Measurements from ENCODE around the gene NEGR1. TPM values are rescaled to one million over a fixed set of nuclear protein-coding genes. Genes with fewer than 3 reads are reported as not detected.

The NEGR1 gene
- total RNA-seq, 6 donors from 2014 or later, result 3.1 to 14.7 (median 8.9) TPM

- Histone ChIP-seq H3K36me3 (no peaks in the 10 kb centered on the region), H3K4me3 (peak overlapping the region; percentile 30 to 76 (median 54)), H3K9me3 (no peaks in the 10 kb centered on the region), H3K4me1 (peaks cover 0 to 21% (median 7%) of the 10 kb centered on the region in 4 donors), H3K27ac (peak overlapping the region; percentile 58 to 86 (median 78)), H3K27me3 (no peaks in the 10 kb centered on the region)
- WGBS, 2 donors, result 0 to 4% methylated on average over 7 of the region's 7 CpGs
- DNase-seq, result no peak
- TF ChIP-seq CTCF (IDR thresholded peaks at IDR 0.05) (no peak), EP300 (IDR thresholded peaks at IDR 0.05) (no peak), POLR2AphosphoS5 (IDR thresholded peaks at IDR 0.05) (no peak), POLR2A (IDR thresholded peaks at IDR 0.05) (no peak)
- no peak for ATAC-seq (ENCODE audit: low FRiP score in 2 of 2)
These were observed 1.7 kb upstream of the NEGR1 start for GRCh38 chr1:72284084-72284347.

GRCh38 chr1:72283307-72284083 is 1.2 kb upstream of the NEGR1 start:
- H3K27me3 ChIP-seq, result no peaks in the 10 kb centered on the region
- DNase-seq (peak; percentile 75 to 94), ATAC-seq (ENCODE audit: low FRiP score in 2 of 2) (peak; percentile 89 to 93)
- peaks cover 0 to 21% (median 7%) of the 10 kb centered on the region in 4 donors for H3K4me1 ChIP-seq
- no peaks in the 10 kb centered on the region for H3K9me3 ChIP-seq
- H3K36me3 ChIP-seq, result no peaks in the 10 kb centered on the region
- 1% methylated on average over 37 to 52 of the region's 56 CpGs for WGBS, 2 donors
- peak overlapping the region; percentile 30 to 76 (median 54) for H3K4me3 ChIP-seq
- TF ChIP-seq CTCF (IDR thresholded peaks at IDR 0.05) (no peak), POLR2AphosphoS5 (IDR thresholded peaks at IDR 0.05) (peak in 1 of 2 donors; percentile 25), POLR2A (IDR thresholded peaks at IDR 0.05) (peak in 2 of 4 donors; percentile 29 to 49)
- peak overlapping the region; percentile 58 to 86 (median 78) for H3K27ac ChIP-seq

GRCh38 chr1:72283022-72283306 is 625 bp upstream of the NEGR1 start:
- TF ChIP-seq EP300 (IDR thresholded peaks at IDR 0.05) (no peak), POLR2AphosphoS5 (IDR thresholded peaks at IDR 0.05) (no peak), CTCF (IDR thresholded peaks at IDR 0.05) (no peak), POLR2A (IDR thresholded peaks at IDR 0.05) (no peak)
- DNase-seq (no peak), ATAC-seq (ENCODE audit: low FRiP score in 2 of 2) (peak in 1 of 2 donors; percentile 5)
- no peaks in the 10 kb centered on the region for H3K9me3 ChIP-seq
- H3K4me1 ChIP-seq, result peaks cover 0 to 21% (median 7%) of the 10 kb centered on the region in 4 donors
- H3K27me3 ChIP-seq, result no peaks in the 10 kb centered on the region
- H3K27ac ChIP-seq, result peak overlapping the region; percentile 58 to 86 (median 78)
- peak overlapping the region; percentile 3 to 76 (median 54) for H3K4me3 ChIP-seq
- no peaks in the 10 kb centered on the region for H3K36me3 ChIP-seq
- WGBS, 2 donors, result 1% methylated on average over 8 of the region's 8 CpGs

DNA sequence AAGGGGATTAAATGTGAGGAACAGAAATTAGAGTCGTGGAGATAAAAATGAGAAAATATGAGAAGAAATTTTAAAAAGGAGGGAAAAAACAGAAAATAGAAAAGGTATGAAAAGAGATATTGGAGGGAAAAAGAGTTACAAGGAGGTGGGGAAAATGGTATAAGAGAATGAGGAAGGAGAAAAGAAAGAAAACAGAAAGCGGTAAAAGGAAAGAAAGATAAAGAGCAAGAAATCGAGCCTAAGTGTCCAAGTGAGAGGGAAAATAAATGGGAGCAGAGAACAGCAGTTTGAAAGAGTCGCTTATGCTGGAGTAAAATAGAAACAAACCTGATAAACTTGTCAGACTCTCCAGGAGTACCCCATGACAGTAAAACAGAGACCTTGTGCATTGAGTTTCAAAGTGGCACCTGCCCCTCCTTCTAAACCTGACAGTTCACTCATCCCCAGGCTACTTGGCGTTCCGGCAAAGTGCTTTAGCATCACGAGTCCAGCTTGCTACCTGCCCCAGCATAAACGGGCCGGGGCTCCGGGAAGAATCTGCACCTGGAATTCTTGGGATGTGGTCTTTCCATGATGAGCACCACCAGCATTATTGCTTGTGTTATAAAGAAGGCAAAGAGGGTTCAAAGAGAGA is 585 bp downstream of the NEGR1 start:
- H3K4me3 ChIP-seq, result peak overlapping the region in 3 of 4 donors; percentile 51 to 76 (median 58)
- peak in 1 of 2 donors; percentile 20 for DNase-seq

DNA sequence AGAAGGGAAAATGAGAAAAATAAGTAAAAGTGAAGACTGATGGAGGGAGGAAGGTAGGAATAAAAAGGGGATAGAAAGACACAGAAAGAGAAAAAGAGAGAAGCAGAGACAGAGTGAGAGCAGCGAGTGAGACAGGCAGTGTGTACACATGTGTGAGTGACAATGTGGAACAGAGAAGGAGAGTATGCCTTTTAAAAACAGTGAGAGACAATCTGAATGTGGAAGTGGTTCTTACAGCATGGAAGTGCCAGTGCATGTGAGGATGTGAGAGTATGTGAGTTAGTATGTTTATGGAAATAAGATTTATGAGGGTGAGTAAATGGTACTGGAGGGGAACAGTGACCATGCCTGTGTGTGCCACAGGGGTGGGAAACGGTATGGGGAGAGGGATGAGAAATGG is 1.2 kb downstream of the NEGR1 start:
- no peak for DNase-seq
- Histone ChIP-seq H3K4me1 (peaks cover 0 to 21% (median 7%) of the 10 kb centered on the region in 4 donors), H3K9me3 (no peaks in the 10 kb centered on the region), H3K27me3 (no peaks in the 10 kb centered on the region), H3K36me3 (no peaks in the 10 kb centered on the region), H3K4me3 (peak overlapping the region in 3 of 4 donors; percentile 6 to 76 (median 58)), H3K27ac (peak overlapping the region in 2 of 4 donors; percentile 19 to 86)
- no peak for ATAC-seq (ENCODE audit: low FRiP score in 2 of 2)
- TF ChIP-seq POLR2A (IDR thresholded peaks at IDR 0.05) (no peak), CTCF (IDR thresholded peaks at IDR 0.05) (no peak), EP300 (IDR thresholded peaks at IDR 0.05) (no peak), POLR2AphosphoS5 (IDR thresholded peaks at IDR 0.05) (no peak)
- WGBS, 2 donors, result 17 to 32% methylated on average over 2 of the region's 2 CpGs

More for the DNA sequence above, 585 bp downstream of the NEGR1 start:
- 7 to 11% methylated on average over 10 of the region's 10 CpGs for WGBS, 2 donors
- peaks cover 0 to 21% (median 7%) of the 10 kb centered on the region in 4 donors for H3K4me1 ChIP-seq
- H3K27ac ChIP-seq, result peak overlapping the region in 3 of 4 donors; percentile 19 to 86 (median 55)
- H3K27me3 ChIP-seq, result no peaks in the 10 kb centered on the region
- TF ChIP-seq POLR2AphosphoS5 (IDR thresholded peaks at IDR 0.05), result no peak
- no peaks in the 10 kb centered on the region for H3K36me3 ChIP-seq
- ATAC-seq (ENCODE audit: low FRiP score in 2 of 2), result no peak
- H3K9me3 ChIP-seq, result no peaks in the 10 kb centered on the region

Measured in upper lobe of left lung (tissue), 6 donors.